C4-2B (cell line): ENCODE results near the gene GNB2.

Experiments
- ZFX ChIP-seq: fragments of 450-650 bp; IDR thresholded peaks from 2 replicates; pipeline ENCODE4 v1.6.1; 2017
- TF ChIP-seq, protein P1 (sequence below): fragments of 450-650 bp; conservative IDR thresholded peaks from 2 replicates; pipeline ENCODE4 v1.5.1; 2017; ENCODE audit warnings: mild to moderate bottlenecking

DNA sequence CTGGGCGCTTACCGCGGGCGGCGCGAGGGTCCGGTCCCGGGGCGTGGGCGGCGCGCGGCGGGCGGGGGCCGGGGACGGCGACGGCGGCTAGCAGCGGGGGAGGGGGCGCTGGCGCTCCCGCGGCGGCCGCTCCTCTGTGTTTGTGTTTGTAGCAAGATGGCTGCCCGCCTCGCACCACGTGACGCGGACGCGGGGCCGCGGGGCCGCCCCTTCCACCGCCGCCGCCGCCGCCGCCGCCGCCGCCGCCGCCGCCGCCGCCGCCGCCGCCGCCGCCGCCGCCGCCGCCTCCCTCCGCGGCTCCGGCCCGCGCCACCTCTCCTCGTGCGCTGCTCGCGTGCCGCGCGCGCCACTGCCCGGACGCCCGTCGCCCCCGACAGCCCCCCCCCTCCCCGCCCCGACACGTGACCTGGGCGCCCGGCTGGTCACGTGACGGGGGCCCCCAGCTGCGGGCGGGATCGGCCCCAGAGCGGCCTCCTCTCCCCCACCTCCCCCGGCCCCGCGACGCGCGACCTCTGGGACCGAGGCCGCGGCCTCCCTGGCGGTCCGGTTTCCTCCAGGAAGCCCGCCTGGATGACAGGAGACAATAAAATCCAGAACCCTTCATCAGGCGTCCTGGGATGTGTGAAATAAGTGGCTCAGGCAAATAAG is 20.7 kb downstream of the GNB2 start, which contains the start of gene GIGYF1:
- TF ChIP-seq, protein P1, sequence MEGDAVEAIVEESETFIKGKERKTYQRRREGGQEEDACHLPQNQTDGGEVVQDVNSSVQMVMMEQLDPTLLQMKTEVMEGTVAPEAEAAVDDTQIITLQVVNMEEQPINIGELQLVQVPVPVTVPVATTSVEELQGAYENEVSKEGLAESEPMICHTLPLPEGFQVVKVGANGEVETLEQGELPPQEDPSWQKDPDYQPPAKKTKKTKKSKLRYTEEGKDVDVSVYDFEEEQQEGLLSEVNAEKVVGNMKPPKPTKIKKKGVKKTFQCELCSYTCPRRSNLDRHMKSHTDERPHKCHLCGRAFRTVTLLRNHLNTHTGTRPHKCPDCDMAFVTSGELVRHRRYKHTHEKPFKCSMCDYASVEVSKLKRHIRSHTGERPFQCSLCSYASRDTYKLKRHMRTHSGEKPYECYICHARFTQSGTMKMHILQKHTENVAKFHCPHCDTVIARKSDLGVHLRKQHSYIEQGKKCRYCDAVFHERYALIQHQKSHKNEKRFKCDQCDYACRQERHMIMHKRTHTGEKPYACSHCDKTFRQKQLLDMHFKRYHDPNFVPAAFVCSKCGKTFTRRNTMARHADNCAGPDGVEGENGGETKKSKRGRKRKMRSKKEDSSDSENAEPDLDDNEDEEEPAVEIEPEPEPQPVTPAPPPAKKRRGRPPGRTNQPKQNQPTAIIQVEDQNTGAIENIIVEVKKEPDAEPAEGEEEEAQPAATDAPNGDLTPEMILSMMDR, result no peak
- no peak for TF ChIP-seq ZFX
